Loucy (cell line): ENCODE results near the gene CIDEB.

Experiments used
- H2AFZ ChIP-seq: fragments of 200-600 bp; sonication (generic); 2 replicates; pipeline ENCODE4 v1.6.0; 2016; ENCODE audit warnings: antibody characterized with exemption, mild to moderate bottlenecking, low read length, moderate library complexity
- H3F3A ChIP-seq: fragments of 200-600 bp; 2 replicates; pipeline ENCODE4 v1.6.0; 2016; ENCODE audit warnings: antibody characterized with exemption, low read depth, mild to moderate bottlenecking
- H3K27me3 ChIP-seq: fragments of 200-600 bp; sonication (generic); 2 replicates; pipeline ENCODE4 v1.6.1; 2014; ENCODE audit warnings: low read length, mild to moderate bottlenecking; ENCODE audit not compliant: insufficient read depth, poor library complexity, severe bottlenecking
- H3K36me3 ChIP-seq: fragments of 200-600 bp; sonication (generic); 2 replicates; pipeline ENCODE4 v1.6.1; 2016; ENCODE audit warnings: low read length; ENCODE audit not compliant: insufficient read depth
- H3K4me1 ChIP-seq: fragments of 200-600 bp; sonication (generic); 2 replicates; pipeline ENCODE4 v1.5.1; 2014; ENCODE audit warnings: low read length, mild to moderate bottlenecking; ENCODE audit not compliant: insufficient read depth, poor library complexity, severe bottlenecking
- H3K4me2 ChIP-seq: fragments of 200-600 bp; sonication (generic); 2 replicates; pipeline ENCODE4 v1.6.0; 2014; ENCODE audit warnings: antibody characterized with exemption, low read length, low read depth, mild to moderate bottlenecking; ENCODE audit not compliant: poor library complexity, severe bottlenecking
- H3K4me3 ChIP-seq: fragments of 200-600 bp; sonication (generic); 2 replicates; pipeline ENCODE4 v1.5.1; 2014; ENCODE audit warnings: low read length, mild to moderate bottlenecking, mixed read lengths; ENCODE audit not compliant: poor library complexity, severe bottlenecking
- H3K79me2 ChIP-seq: fragments of 200-600 bp; sonication (generic); 2 replicates; pipeline ENCODE4 v1.6.1; 2014; ENCODE audit warnings: low read length; ENCODE audit not compliant: insufficient read depth
- H3K9ac ChIP-seq: fragments of 200-600 bp; sonication (generic); 2 replicates; pipeline ENCODE4 v1.6.0; 2014; ENCODE audit warnings: mild to moderate bottlenecking, low read depth, low read length, moderate library complexity; ENCODE audit not compliant: poor library complexity, severe bottlenecking
- H3K9me2 ChIP-seq: fragments of 200-600 bp; sonication (generic); replicated peaks from 2 replicates; pipeline ENCODE4 v1.6.1; 2016; ENCODE audit warnings: low read depth, low read length, mixed read lengths
- H3K9me3 ChIP-seq: fragments of 200-600 bp; sonication (generic); 2 replicates; pipeline ENCODE4 v1.6.1; 2014; ENCODE audit warnings: mild to moderate bottlenecking, antibody characterized with exemption, low read length, low read depth; ENCODE audit not compliant: insufficient read depth
- H4K20me1 ChIP-seq: fragments of 200-600 bp; sonication (generic); 2 replicates; pipeline ENCODE4 v1.6.0; 2014; ENCODE audit warnings: antibody characterized with exemption, low read length, mild to moderate bottlenecking; ENCODE audit not compliant: insufficient read depth, poor library complexity, severe bottlenecking
- EZH2phosphoT487 ChIP-seq: fragments of 200-600 bp; IDR thresholded peaks from 2 replicates; pipeline ENCODE4 v1.6.1; 2018; ENCODE audit warnings: antibody characterized with exemption, mild to moderate bottlenecking, moderate library complexity, borderline replicate concordance
- TF ChIP-seq, protein P1 (sequence below): fragments of 200-600 bp; sonication (generic); conservative IDR thresholded peaks from 2 replicates; pipeline ENCODE4 v1.5.1; 2014; ENCODE audit warnings: mild to moderate bottlenecking, antibody characterized with exemption, low read length

Gene CIDEB

DNA sequence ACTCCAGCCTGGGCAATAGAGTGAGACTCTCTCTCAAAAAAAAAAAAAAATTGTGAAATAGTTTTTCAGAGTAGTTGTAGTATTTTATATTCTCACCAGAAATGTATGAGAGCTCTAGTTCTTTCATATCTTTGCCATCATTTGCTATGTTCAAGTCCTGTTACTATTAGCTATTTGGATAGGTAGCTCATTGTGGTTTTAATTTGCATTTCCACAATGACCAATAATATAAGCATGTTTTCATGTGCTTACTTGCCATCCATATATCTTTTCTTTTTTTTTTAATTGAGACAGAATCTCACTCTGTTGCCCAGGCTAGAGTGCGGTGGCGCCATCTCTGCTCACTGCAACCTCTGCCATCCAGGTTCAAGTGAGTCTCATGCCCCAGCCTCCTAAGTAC is 40.4 kb upstream of the CIDEB start:
- H3K4me1 ChIP-seq, result no peaks in the 10 kb centered on the region
- no peaks in the 10 kb centered on the region for H4K20me1 ChIP-seq
- no peaks in the 10 kb centered on the region for H3K79me2 ChIP-seq
- TF ChIP-seq, protein P1, sequence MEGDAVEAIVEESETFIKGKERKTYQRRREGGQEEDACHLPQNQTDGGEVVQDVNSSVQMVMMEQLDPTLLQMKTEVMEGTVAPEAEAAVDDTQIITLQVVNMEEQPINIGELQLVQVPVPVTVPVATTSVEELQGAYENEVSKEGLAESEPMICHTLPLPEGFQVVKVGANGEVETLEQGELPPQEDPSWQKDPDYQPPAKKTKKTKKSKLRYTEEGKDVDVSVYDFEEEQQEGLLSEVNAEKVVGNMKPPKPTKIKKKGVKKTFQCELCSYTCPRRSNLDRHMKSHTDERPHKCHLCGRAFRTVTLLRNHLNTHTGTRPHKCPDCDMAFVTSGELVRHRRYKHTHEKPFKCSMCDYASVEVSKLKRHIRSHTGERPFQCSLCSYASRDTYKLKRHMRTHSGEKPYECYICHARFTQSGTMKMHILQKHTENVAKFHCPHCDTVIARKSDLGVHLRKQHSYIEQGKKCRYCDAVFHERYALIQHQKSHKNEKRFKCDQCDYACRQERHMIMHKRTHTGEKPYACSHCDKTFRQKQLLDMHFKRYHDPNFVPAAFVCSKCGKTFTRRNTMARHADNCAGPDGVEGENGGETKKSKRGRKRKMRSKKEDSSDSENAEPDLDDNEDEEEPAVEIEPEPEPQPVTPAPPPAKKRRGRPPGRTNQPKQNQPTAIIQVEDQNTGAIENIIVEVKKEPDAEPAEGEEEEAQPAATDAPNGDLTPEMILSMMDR, result no peak
- no peaks in the 10 kb centered on the region for H3K27me3 ChIP-seq
- no peak overlapping the region for H3K4me3 ChIP-seq
- no peak overlapping the region for H3K9ac ChIP-seq
- no peaks in the 10 kb centered on the region for H3K36me3 ChIP-seq
- H2AFZ ChIP-seq, result no peak overlapping the region
- no peaks in the 10 kb centered on the region for H3K9me2 ChIP-seq
- H3K4me2 ChIP-seq, result no peak overlapping the region
- H3K9me3 ChIP-seq, result no peaks in the 10 kb centered on the region
- H3F3A ChIP-seq, result no peaks in the 10 kb centered on the region

DNA sequence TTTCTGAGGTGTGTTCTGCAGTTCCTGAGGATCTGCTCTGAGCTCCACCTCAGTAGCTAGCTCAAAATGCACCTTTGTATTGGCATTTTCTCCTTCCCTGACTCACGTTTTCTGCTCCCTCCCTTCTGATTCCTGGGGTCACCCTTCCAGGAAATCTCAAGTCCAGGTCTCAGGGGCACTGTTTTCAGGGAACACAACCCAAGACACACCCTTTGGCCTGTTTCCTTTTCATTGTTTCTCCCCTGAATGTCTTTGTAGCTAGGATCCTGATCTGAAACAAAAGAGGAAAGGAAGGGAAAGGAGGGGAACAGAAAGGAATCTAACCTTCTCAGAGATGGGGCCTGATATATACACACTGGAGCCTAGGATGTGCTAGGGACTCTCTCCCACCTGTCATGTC is 39.4 kb upstream of the CIDEB start:
- no peaks in the 10 kb centered on the region for H4K20me1 ChIP-seq
- no peak overlapping the region for H2AFZ ChIP-seq
- H3K79me2 ChIP-seq, result no peaks in the 10 kb centered on the region
- H3K9ac ChIP-seq, result no peak overlapping the region
- H3K27me3 ChIP-seq, result no peaks in the 10 kb centered on the region
- H3K4me3 ChIP-seq, result no peak overlapping the region
- no peaks in the 10 kb centered on the region for H3F3A ChIP-seq
- H3K36me3 ChIP-seq, result no peaks in the 10 kb centered on the region
- H3K4me1 ChIP-seq, result no peaks in the 10 kb centered on the region
- H3K4me2 ChIP-seq, result no peak overlapping the region
- TF ChIP-seq, protein P1, result no peak
- TF ChIP-seq EZH2phosphoT487, result no peak
- no peaks in the 10 kb centered on the region for H3K9me3 ChIP-seq
- H3K9me2 ChIP-seq, result no peaks in the 10 kb centered on the region

DNA sequence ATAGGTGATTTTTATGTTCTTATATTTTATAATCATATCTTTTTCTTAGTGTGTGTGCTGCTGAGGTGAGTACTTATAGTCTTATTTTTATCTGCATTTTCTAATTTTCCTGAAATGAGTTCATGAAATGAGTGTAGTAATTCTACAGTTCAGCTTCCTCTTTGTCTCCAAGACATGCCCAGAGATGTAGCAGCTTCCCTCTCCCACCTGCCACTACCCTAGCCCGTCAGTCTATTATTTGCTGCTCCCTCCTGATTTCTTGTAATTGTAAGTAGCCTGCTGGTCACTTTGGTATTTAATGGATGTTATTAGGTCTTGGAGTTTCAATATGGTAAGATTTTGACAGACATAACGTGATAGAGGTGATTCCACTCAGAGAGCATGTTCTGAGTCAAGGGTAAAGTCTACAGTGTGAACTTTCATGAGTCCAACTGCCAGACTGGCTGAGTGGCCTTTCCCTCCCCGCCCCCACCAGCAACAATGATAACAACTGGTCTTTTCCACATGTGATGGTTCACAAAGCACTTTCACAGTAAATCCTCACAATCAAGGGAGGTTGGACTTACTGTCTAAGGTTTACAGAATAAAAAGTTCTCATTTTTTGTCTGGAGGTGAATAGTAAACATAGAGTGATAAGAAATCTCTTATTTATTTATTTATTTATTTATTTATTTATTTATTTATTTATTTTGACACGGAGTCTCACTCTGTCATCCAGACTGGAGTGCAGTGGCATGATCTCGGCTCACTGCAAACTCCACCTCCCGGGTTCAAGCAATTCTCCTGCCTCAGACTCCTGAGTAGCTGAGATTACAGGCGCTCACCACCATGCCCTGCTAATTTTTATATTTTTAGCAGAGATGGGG is 36.3 kb upstream of the CIDEB start:
- Histone ChIP-seq H3K9me3 (no peaks in the 10 kb centered on the region), H3K4me3 (no peak overlapping the region), H2AFZ (no peak overlapping the region), H3K9me2 (no peaks in the 10 kb centered on the region), H3K4me2 (no peak overlapping the region), H3K9ac (no peak overlapping the region), H4K20me1 (no peaks in the 10 kb centered on the region), H3K79me2 (peaks cover 6% of the 10 kb centered on the region; the same call in 1 of the 2 replicates), H3K27me3 (no peaks in the 10 kb centered on the region), H3F3A (no peaks in the 10 kb centered on the region), H3K4me1 (peaks cover 3% of the 10 kb centered on the region), H3K36me3 (no peaks in the 10 kb centered on the region)
- TF ChIP-seq, protein P1, result no peak
- no peak for TF ChIP-seq EZH2phosphoT487
